GM21619 (cell line): ENCODE measurements around the gene CFAP90.

ENCODE experiments used
- ATAC-seq: cut with Tn5 transposase; IDR thresholded peaks from one replicate; pipeline ENCODE4 v1.9.1; 2021; ENCODE audit not compliant: unreplicated experiment

CFAP90 gene

DNA sequence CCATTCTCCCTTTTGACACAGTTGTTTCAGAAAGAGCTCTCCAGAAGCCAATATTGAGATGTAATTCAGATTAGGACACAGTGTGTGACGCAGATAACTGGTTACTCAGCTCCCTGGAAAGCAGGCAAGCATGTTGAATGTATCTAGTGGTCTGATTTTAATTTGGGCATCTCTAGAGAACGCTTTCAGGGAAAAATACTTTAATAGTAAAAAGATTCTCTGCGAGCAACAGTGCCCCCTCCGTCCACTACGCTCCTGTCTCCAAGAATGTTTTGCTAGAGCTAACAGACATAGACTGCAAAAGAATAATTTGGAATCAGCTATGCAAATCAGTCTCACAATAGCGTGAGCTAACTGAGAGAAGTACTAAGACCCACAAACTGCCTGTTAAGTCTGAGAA, 23.3 kb downstream of the CFAP90 start:
- no peak for ATAC-seq

DNA sequence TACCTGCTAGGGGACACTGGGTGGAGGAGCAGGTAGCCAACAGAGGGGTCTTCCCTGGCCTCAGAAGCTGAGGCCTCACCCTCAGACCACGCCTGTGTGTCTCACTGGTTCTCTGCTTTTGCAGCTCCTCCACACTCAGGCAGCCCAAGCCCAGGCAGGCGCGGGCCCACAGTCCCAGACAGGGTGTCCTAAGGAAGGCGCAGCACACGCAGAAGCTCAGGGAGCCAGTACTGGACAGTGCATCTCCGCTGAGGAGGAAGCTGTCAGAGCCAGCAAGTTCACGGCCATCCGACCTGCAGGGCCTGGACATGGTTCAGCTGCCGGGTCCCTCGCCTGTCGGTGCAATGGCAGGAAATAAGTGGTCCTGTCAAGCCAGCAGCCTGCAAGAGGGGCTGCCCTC, 25.3 kb downstream of the CFAP90 start:
- ATAC-seq = no peak

DNA sequence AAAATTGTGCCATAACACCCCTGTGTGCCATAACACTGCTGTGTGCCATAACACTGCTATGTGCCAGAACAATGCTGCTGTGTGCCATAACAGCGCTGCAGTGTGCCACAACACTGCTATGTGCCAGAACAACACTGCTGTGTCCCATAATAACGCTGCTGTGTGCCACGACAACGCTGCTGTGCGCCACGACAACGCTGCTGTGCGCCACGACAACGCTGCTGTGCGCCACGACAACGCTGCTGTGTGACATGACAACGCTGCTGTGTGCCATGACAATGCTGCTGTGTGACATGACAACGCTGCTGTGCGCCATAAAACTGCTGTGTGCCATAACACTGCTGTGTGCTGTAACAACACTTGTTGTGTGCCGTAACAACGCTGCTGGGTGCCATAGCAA, 25.9 kb downstream of the CFAP90 start:
- ATAC-seq = no peak

DNA sequence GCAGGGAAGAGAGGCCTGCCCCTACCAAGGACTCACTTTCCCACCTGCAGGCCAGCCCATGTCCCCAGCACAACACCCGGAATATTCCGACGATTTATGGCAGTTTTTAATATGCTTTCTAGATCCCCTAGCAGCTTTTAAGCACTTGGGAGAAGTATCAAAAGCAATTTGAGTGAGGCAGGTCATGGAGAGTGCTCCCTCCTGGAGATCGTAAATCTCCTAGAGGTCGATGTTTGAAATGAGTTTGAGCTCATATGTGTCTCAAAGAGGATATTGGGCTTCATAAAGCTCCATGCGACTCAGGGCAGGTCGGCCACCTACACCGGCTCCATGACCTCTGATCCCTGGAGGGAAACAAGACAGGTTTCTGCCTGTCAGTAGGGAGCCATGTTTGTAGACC, 27.3 kb downstream of the CFAP90 start:
- no peak for ATAC-seq

DNA sequence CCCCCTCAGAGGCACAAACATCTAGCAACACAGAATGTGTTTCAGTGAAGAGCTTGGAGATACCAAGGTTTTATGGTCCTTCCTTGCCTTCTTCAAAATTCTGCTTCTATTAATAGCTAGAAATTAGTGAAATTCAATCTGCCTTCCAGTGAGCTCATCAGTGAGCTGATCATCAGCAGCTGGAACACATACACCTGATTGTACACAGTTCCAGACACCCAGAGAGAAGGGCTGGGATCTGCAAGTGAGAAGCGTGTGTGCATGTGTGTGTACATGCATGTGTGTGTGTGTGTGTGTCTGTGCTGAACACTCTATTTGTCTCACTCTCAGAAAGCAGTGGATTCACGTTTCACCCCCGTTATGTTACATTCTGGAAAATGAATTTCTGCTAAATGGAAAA, 28.5 kb downstream of the CFAP90 start:
- ATAC-seq = no peak

DNA sequence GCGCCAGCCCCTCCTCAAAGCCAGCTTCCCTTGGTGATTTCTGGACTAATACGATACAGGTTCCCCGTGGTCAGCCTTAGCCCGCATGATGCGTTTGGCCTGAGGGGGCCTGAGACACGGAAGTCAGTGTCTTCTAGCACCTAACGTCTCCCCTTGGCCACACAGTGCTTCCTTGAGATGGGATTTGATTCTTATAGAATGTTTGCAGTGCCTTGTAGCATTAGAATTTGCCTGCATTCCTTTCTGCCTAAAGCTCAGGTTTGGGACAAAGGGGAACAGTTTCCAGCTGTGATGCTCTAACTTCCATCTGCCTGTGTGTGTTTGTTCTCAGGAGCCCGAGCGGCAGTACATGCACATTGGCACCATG, 34.4 kb downstream of the CFAP90 start:
- no peak for ATAC-seq

DNA sequence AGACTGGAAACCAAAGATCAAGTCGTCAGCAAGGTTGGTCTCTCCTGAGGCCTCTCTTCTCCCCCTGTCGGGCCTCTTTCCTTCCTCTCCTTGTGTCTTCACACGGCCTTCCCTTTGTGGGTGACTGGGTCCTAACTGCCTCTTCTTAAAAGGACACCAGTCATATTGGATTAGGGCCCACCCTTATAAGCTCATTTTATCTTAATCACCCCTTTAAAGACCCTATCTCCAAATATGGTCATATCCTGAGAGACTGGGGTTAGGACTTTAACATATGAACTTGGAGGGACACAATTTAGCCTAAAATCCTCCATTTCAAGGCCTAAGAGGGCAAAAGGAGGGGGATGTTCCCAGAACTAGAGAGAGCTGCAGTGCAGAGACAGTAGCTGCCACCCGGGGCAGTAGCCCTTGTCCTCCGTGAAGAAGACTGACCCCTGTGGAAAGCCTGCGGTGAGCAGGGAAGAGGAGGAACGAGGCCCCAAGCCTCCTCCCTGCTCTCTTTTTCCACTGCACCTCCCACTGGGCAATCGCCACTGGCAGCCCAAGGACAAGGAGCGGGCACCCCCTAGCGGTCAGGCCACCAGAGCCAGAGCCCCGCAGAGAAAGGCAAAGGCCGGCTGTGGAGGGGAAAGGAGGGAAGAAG, 34.9 kb downstream of the CFAP90 start:
- peak; percentile 89 for ATAC-seq

DNA sequence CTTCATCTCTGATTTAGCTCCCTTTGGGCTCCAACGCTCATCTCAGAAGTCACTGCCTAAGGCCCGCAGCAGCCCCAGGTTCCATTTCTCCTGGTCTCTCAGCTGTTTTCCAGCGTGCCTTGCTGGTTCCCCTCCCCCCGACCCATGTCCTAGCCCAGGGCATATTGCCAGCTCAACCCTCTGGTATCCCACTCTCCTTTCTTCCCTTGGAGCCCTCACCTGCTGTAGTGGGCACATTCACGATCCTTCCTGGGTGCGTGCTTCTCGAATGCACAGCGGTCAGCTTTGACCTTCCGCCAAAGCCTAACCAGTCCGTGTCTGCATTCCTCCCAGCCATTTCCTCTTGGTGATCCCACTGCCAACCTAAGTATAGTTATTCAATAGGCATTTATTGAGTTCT, 36.1 kb downstream of the CFAP90 start:
- no peak for ATAC-seq

DNA sequence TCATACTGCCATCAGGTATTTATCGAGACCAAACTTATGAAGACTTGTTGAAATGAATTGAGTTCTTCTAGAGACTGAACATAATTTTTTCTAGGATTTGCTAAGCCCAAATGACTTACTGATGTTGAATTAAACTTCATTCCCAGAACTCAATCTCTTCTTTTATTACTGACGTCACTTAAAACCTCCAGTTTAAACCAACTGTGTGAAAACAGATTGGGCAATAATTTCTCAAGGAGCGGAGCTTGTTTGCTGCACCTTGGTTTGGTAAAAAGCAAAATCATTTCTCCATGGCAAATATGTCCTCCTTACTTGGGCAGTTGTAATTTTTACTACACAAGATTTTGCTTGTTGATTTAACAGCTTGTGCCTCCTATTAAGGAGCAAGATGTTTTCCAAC, 37.4 kb downstream of the CFAP90 start:
- no peak for ATAC-seq

DNA sequence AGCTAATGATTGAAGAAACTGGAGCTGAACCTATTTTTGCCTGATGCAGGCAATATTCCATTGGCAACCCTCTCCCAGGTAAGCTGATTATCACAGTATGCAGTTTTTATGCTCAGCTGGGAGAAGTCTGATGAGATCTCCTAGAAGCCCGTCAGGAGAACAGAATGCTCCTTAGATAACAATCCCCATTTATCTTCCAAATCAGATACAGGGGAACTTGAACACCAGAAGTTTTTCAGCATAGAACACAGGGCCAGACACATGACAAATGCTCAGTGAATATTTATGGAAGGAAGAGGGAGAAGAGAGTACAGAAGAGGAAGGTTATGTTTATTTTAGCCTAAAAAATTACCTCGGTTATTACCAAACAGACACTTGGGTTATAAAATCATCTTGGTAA, 37.9 kb downstream of the CFAP90 start:
- no peak for ATAC-seq

DNA sequence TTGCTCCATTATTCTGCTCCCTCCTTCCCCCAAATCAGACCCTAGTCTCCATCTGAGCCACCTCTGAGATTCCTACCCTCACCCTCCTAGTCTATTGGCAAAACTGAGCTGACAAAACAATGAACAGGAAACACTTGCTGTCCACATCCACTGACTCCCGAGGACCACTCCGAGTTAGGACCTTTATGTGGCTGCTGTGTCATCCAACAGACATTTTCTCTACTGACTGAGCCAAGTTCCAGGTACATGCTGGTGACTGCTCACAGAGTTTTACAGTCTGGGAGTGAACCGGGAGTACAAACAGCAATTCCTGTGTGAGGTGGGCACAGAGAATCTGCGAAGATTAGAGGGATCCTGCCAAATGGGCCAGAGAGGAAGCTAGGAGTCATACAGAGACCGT, 39.2 kb downstream of the CFAP90 start:
- ATAC-seq = no peak

DNA sequence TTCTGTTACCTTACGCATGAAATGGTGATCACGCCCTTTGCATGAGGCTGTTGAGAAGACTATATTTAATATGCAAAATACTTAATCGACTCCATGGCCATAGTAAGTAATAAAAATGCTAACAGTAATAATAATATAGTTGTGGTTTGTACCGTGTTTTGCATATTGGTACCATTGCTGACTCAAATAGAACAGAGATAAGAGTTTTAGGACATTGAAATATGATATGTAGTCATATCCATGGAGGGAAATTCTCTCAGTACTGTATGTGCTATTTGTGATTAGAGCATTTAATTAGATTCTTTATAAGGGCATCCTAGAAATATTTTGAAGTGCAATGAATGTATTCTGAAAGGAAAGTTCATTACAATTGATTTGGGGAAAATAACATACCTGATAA, 41.9 kb downstream of the CFAP90 start:
- no peak for ATAC-seq

DNA sequence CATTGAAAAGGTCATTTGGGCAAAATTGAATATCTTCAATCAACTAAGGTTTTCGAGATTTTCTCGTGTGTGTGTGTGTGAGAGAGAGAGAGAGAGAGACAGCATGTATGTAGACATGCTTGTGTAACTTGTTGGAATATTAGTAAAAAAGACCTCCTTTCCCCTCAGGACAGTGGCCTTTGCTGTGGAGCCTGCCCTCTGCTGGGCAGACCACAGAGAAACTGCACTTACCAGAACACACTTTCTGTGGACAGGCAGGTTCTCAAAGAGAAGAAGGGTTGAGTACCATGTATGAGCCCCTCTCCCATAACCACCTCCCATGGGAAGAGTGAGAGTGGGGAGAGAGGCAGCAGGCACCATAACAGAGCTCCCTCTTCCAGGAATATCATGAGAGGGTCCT, 45.6 kb downstream of the CFAP90 start:
- ATAC-seq = no peak

DNA sequence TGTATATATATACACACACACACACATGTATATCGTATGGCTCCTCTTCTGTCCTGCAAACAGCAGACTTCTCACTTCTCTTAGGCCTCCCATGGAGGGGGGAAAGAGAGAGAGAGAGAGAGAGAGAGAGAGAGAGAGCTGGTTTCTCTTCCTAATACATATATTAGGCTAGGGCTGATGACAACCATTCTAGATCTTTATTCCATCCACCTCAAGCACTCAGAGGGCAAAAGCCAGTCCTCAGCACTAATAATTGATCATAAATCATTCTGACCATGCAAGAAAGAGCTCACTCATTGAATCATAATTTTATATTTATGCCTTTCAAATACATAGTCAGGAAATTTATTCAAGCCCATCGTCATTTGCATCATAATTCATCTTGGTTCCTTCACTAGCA, 47.0 kb downstream of the CFAP90 start:
- ATAC-seq = no peak

DNA sequence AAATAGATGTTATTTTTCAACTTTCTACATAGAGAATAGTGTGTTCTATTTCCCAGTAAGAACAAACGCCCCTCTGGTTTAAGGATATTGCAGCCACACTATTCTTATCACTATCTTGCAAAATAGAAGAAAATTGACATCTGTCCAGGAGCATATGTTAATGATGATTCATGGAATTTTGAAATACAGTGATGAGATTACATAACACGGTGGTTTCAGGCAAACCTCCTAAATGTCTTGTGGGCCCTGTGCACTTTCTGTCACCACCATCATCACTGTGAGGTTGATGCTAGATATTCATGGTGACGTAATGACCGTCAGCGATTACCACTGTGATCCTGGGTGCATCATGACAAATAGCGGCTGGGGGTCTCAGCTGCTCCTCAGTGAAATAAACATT, 48.1 kb downstream of the CFAP90 start:
- ATAC-seq = no peak

DNA sequence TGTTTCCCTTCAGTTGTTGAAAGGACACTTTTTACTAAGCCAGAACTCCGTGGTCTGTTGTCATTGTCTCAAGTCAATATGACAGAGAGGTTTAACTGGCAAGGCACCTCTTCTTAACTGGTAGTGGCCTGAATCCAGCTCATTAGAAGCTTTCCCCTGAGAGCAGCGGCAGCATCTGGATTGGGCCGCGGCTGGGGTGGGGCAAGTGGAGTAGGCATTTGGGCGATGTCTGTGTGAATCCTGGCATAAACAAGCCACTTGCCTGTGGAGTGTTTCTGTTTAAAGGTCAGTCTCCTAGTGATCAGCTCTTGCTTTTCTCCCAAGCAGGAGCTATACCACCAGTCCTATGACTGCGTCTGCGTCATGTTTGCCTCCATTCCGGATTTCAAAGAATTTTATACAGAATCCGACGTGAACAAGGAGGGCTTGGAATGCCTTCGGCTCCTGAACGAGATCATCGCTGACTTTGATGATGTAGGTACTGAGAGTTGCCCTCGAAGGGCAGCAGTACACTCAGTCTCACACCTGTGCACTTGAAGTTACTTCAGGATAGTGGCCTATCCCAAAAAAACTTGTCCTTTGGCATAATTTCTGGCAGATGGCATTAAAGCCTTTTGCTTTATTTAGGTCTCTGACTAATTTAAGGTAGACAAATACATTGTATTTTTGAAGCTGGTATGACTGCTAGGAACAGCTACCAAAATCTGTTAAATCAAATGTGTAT, 48.9 kb downstream of the CFAP90 start:
- no peak for ATAC-seq

DNA sequence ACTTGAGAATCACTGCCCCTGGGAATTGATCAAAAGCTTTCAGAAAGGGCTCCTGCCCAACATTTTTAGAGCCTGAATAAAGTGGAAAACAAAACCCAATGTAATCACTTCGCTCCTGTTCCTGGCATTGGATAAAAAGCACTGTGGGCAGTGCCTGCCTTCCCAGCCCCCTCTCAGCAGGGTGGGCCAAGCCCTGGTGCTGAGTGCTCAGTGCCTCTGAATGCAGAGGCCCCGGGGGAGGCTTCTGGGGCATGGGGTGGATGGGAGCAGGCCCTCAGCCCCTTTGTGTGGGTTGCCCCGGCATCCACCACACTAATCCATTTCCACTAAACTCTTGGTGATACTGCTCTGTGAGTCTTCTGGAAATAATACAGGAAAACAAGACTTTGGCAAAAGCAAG, 55.6 kb downstream of the CFAP90 start:
- ATAC-seq = no peak

DNA sequence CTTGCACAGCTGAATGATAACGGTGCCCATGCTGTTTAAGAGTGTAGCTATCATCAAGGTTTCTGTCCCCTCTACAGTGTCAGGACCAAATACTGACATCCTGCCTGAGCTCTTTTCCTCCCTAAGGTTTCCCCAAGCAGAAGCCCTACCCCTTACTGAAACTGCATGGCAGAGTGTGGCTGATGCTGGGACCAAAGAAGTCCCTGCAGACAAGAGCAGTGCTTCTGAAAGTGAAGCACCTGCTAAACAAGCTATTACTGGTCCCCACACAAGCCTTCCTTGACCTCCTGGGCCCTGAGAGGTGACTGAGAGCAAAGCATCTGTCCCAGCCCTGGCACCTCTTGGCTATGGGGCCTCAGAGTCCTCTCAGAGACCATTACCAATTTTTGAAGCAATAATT, 56.1 kb downstream of the CFAP90 start:
- ATAC-seq = peak; percentile 52

DNA sequence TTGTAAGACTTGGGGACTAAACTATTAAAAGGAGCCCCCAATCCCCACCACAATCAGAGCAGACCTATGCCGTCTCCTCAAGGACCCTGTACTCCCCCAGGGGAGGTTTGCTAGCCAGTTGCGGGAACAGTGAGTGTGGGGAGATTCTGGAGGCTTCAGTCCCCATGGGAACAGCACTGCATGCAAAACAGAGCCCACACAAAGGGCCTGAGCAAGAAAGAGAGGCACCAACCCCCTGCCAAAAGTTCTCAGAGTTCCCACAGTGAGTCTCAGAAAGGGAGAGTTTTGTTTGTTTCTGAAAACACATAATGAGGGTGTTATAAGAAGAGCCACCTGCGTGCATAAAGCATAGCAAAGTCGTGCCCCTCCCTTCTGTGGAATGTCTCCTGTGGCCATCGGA, 56.6 kb downstream of the CFAP90 start:
- ATAC-seq = peak; percentile 84

DNA sequence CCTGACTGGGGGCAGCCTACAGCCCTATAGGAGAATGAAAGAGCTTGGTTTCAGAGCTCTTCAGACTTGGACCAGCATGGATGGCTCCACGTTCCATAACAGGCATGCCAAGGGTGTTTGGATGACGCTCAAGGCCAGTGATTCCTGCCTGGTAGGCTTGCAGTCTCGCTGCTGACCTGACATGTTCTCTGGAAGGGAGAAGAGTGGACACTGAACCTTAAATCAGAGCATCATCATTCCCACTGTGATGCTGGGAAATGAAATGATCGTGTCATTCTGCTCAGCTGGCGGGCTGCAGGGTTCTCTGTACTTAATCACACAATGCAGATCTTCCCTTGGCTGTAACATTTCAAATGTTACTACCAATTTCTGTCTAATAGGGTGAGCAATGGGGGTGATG, 57.0 kb downstream of the CFAP90 start:
- ATAC-seq = peak; percentile 18

DNA sequence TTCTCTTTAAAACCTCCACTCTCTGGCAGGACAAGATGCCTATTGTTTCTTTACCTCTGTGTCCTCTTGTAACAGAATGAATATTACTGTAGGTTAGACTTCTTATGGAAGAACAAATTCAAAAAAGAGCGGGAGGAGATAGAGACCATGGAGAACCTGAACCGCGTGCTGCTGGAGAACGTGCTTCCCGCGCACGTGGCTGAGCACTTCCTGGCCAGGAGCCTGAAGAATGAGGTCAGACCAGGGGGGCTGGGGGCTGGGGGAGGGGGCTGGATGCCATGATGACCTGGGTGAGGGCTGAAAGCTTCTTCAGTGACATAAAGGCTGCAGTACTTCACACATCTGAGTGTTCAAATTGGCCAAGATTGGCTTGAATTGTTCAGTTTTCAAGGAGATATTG, 61.4 kb downstream of the CFAP90 start:
- ATAC-seq = no peak

DNA sequence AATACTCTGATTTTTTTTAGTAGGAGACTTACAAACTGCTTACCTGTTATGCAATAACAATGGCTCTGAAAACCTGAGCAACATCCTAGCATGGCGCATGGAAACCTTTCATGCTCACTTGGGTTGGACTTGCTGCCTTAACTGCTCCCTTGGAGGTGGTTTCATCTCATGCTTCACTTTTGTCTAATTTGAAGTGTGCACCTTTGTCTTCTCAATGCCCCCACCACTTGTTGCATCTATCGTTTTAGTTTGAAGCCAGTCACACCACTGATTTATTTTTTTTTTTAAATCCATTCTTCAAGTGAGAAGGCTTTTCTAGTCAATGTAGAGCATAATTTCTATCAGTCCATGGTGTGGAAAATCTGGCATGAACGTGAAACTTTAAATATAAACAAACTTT, 63.2 kb downstream of the CFAP90 start:
- ATAC-seq = no peak
